GM20000 (cell line): Measurements from ENCODE around the gene FLT3LG.
A peak's percentile ranks its signal among the peaks of the same experiment; 100 is the strongest.
"Not testable (repeated sequence)": the region's sequence is repeated elsewhere in the genome, so short reads cannot be mapped to it uniquely, and the experiment has no call there.

Source experiments
- DNase-seq: peaks from one replicate; pipeline ENCODE4 v3.0.0; 2012; ENCODE audit warnings: low spot score
- CTCF ChIP-seq: IDR thresholded peaks from 2 replicates; pipeline ENCODE4 v1.5.1; 2012; ENCODE audit warnings: mild to moderate bottlenecking, control low read depth; ENCODE audit errors: extremely low read depth, missing control alignments

FLT3LG gene

GRCh38 chr19:49441960-49442350 lies 32.1 kb upstream of the FLT3LG start:
- no peak for DNase-seq
- TF ChIP-seq CTCF, result no peak

GRCh38 chr19:49442354-49442753 lies 31.7 kb upstream of the FLT3LG start:
- TF ChIP-seq CTCF, result no peak
- DNase-seq, result no peak

- TF ChIP-seq CTCF, result no peak
- peak; percentile 88 for DNase-seq
Observed at GRCh38 chr19:49442771-49443365, 31.1 kb upstream of the FLT3LG start.

- TF ChIP-seq CTCF, result peak; percentile 95
- peak; percentile 95 for DNase-seq
Observed at GRCh38 chr19:49443366-49444099, 30.5 kb upstream of the FLT3LG start.

GRCh38 chr19:49444100-49444700 lies 29.8 kb upstream of the FLT3LG start:
- not testable (repeated sequence) for DNase-seq

- no peak for DNase-seq
- no peak for TF ChIP-seq CTCF
Observed at GRCh38 chr19:49445997-49446396, 28.0 kb upstream of the FLT3LG start.

GRCh38 chr19:49447485-49448431 lies 26.3 kb upstream of the FLT3LG start:
- no peak for TF ChIP-seq CTCF
- DNase-seq, result no peak
